Sigmoid colon (tissue), 3 donors: ENCODE data around the gene TPT1.

Experiments used
- CTCF ChIP-seq, 4 experiments: fragments of 450-650 bp in 3 of 4; fragments of 200-600 bp in 1 of 4; IDR thresholded peaks; one replicate each; pipeline ENCODE4 v1.5.1; 2016 to 2019; ENCODE audit warnings: antibody characterized with exemption in 4 of 4, mild to moderate bottlenecking in 3 of 4, moderate library complexity in 2 of 4
- POLR2A ChIP-seq, 2 donors: fragments of 450-650 bp; IDR thresholded peaks; one replicate each; pipeline ENCODE4 v1.6.1; 2016; ENCODE audit warnings: antibody characterized with exemption in 2 of 2, mild to moderate bottlenecking in 2 of 2, moderate library complexity in 2 of 2

GRCh38 chr13:45356966-45357672 lies 16.1 kb upstream of the TPT1 start:
- TF ChIP-seq CTCF (IDR thresholded peaks at IDR 0.05): no peak
- no peak for TF ChIP-seq POLR2A (IDR thresholded peaks at IDR 0.05)
